ENCODE results near the gene SEMA3B. TPM values are rescaled to one million over a fixed set of nuclear protein-coding genes. Genes with fewer than 3 reads are reported as not detected.

SEMA3B gene
- total and polyA plus RNA-seq, 12 donors = 6.0 to 496 (median 224) TPM

GRCh38 chr3:50274371-50275104 is 5.6 kb downstream of the SEMA3B start:
- peaks cover 0 to 33% of the 10 kb centered on the region in 2 donors for H3K36me3 ChIP-seq (replicated peaks in 1 of 2)
- peaks cover 31 to 40% of the 10 kb centered on the region in 2 donors for H3K4me1 ChIP-seq (replicated peaks in 1 of 2)
- intact Hi-C loops (cut with DNase I) = loop anchor here (5.0 to 10.0 kb wide), 5 partner anchors 42 to 150 kb away; partner anchors contain the start of genes GNAT1 (in 1 of the 2) and HYAL2 (in 1 of the 2)
- peak overlapping the region in 3 of 5 donors; percentile 47 to 58 (median 47) for H3K27ac ChIP-seq
- DNase-seq = peak in 6 of 7 donors; percentile 72 to 89 (median 84)
- H3K27me3 ChIP-seq = peaks cover 4% of the 10 kb centered on the region
- TF ChIP-seq POLR2A (IDR thresholded peaks at IDR 0.05) (no peak), CTCF (IDR thresholded peaks at IDR 0.05) (peak; percentile 62 to 81 (median 74))
- WGBS, 4 donors = 26 to 29% (median 26%) methylated on average over 12 to 26 of the region's 26 CpGs
- no peaks in the 10 kb centered on the region for H3K9me3 ChIP-seq (replicated peaks in 1 of 3)
- H3K4me3 ChIP-seq = no peak overlapping the region

DNA sequence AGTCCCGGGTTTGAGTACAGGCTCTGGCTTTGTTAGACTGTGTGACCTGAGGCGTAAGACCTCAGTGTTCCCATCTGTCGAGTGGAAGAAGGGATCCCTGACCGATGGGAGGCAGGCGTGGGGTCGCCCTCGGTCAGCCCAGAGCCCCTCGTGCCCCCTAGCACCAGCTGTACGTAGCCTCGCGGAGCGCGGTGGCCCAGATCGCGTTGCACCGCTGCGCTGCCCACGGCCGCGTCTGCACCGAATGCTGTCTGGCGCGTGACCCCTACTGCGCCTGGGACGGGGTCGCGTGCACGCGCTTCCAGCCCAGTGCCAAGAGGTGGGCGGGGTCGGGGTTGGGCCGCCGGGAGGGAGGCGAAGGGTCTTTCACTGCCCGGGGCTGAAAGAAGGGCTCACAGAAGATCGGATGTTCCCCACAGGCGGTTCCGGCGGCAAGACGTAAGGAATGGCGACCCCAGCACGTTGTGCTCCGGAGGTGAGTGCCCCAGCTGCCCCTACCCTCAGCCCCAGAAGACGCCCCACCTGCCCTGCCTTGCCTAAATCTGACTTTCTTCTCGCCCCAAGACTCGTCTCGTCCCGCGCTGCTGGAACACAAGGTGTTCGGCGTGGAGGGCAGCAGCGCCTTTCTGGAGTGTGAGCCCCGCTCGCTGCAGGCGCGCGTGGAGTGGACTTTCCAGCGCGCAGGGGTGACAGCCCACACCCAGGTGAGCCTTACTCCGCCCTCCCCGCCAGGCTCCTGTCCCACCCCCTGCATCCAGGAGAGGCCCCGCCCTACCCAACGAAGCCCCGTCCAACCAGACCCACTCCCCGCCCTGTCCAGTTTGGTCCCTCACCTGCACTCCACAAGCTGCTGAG is 6.4 kb downstream of the SEMA3B start:
- peaks cover 0 to 33% of the 10 kb centered on the region in 2 donors for H3K36me3 ChIP-seq (replicated peaks in 1 of 2)
- H3K27ac ChIP-seq = no peak overlapping the region
- WGBS, 4 donors = 48 to 67% (median 54%) methylated on average over 30 to 65 of the region's 65 CpGs
- H3K4me3 ChIP-seq = no peak overlapping the region
- H3K27me3 ChIP-seq = peaks cover 4% of the 10 kb centered on the region
- no peak for TF ChIP-seq CTCF (IDR thresholded peaks at IDR 0.05)
- no peak for TF ChIP-seq POLR2A (IDR thresholded peaks at IDR 0.05)
- peak in 1 of 7 donors; percentile 34 for DNase-seq
- intact Hi-C loops (cut with DNase I) = loop anchor here in 1 of 2 donors (5.0 to 10.0 kb wide), 2 partner anchors 83 to 151 kb away; partner anchors contain the start of gene GNAT1
- no peaks in the 10 kb centered on the region for H3K9me3 ChIP-seq (replicated peaks in 1 of 3)
- H3K4me1 ChIP-seq (replicated peaks in 1 of 2) = peaks cover 23 to 40% of the 10 kb centered on the region in 2 donors

DNA sequence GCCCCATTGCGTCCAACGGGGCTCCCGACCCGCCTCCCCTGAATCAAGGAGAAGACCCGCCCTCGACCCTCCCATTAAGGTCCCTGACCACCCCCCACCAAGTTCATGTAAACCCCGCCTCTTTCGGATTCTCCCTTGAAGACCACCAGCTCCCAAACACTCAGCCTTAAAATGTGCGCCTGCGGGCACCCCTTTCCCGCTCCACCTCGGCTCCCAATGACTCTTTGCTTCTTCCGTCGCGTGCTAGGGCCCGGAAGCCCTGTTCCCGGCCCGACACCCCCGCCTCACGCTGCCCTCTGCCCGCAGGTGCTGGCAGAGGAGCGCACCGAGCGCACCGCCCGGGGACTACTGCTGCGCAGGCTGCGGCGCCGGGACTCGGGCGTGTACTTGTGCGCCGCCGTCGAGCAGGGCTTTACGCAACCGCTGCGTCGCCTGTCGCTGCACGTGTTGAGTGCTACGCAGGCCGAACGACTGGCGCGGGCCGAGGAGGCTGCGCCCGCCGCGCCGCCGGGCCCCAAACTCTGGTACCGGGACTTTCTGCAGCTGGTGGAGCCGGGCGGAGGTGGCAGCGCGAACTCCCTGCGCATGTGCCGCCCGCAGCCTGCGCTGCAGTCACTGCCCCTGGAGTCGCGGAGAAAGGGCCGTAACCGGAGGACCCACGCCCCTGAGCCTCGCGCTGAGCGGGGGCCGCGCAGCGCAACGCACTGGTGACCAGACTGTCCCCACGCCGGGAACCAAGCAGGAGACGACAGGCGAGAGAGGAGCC is 7.2 kb downstream of the SEMA3B start:
- no peaks in the 10 kb centered on the region for H3K9me3 ChIP-seq (replicated peaks in 1 of 3)
- DNase-seq = peak in 1 of 7 donors; percentile 21
- H3K4me3 ChIP-seq = no peak overlapping the region
- intact Hi-C loops (cut with DNase I) = loop anchor here in 1 of 2 donors (5.0 to 10.0 kb wide), 2 partner anchors 84 to 151 kb away; partner anchors contain the start of gene GNAT1
- H3K27me3 ChIP-seq = peaks cover 4% of the 10 kb centered on the region
- H3K36me3 ChIP-seq (replicated peaks in 1 of 2) = peaks cover 0 to 33% of the 10 kb centered on the region in 2 donors
- H3K4me1 ChIP-seq (replicated peaks in 1 of 2) = peaks cover 16 to 38% of the 10 kb centered on the region in 2 donors
- TF ChIP-seq CTCF (IDR thresholded peaks at IDR 0.05) (no peak), POLR2A (IDR thresholded peaks at IDR 0.05) (no peak)
- 50 to 56% (median 53%) methylated on average over 24 to 79 of the region's 79 CpGs for WGBS, 4 donors
- H3K27ac ChIP-seq = no peak overlapping the region
